ENCODE results near the gene TAOK1. TPM values are rescaled to one million over a fixed set of nuclear protein-coding genes. Genes with fewer than 3 reads are reported as not detected.

TAOK1 gene
- total and polyA plus RNA-seq, 2 of the 13 experiments (the other 11 are each of a cell fraction or from before 2014, with no cell fraction given), result 14.1 to 23.0 TPM

DNA sequence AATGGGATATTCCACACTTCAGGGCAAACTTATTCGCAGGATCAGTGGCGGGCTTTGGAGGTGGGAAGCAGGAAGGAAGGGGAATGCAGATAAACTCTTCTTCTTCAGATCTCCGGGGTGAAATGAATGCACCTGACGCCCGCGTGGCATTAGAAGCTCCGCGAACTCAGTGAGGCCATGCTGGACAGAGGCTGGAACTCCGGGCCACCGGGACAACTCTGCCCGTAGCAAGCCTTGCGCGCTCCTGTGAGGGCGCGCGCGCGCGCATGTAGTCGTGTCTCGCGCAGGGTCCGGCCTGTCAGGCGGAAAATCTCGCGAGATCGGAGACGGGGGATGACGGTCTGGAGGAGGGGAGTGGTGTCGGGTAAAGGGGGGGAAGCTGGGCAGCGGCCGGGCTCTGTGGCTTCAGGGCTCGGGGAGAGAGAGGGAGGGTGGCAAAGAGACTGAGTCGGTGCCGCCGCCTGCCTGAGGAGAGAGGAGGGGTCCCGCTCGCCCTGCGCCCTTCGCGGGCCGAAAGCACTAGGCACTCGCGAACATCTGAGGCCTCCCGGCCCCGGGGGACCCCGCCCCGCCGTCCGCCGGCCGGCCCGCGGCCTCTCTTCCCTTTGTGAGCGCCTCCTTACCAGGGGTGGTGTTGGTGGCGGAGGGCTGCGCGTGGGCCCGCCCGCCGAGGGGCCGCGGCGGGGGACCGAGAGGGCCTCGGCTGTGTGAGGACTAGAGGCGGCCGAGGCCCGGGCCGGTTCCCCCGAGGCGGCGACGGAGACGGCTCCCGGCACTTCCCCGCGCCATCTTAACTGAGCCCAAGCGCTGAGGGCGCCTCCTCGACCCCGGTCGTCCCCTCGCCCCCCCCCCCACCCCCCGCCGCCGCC is at the start of gene TAOK1 (continued):
- TF ChIP-seq ZNF572 (CRISPR knock-in tag; IDR thresholded peaks at IDR 0.05) (no peak), ZNF512 (CRISPR knock-in tag; IDR thresholded peaks at IDR 0.05) (no peak), CBX1 (IDR thresholded peaks at IDR 0.05; ENCODE audit: low read depth) (no peak), MED13 (CRISPR knock-in tag; IDR thresholded peaks at IDR 0.05) (no peak), JDP2 (CRISPR knock-in tag; IDR thresholded peaks at IDR 0.05; ENCODE audit: borderline replicate concordance) (no peak), ZNF598 (CRISPR knock-in tag; IDR thresholded peaks at IDR 0.05; ENCODE audit: borderline replicate concordance) (no peak), YY1 (IDR thresholded peaks at IDR 0.05; ENCODE audit: insufficient read depth, insufficient replicate concordance, low read depth, low read length) (peak; percentile 75), SIX4 (CRISPR knock-in tag; IDR thresholded peaks at IDR 0.05) (no peak), SNAI1 (CRISPR knock-in tag; IDR thresholded peaks at IDR 0.05; ENCODE audit: borderline replicate concordance) (no peak), PITX1 (CRISPR knock-in tag; IDR thresholded peaks at IDR 0.05) (peak; percentile 50; the same call in 1 of the 2 replicates), ZNF766 (CRISPR knock-in tag; IDR thresholded peaks at IDR 0.05; ENCODE audit: borderline replicate concordance) (no peak), CREB1 (IDR thresholded peaks at IDR 0.05) (peak; percentile 81), CREB1 (CRISPR knock-in tag; IDR thresholded peaks at IDR 0.05) (peak; percentile 58), NR2F1 (CRISPR knock-in tag; IDR thresholded peaks at IDR 0.05) (no peak), CEBPB (IDR thresholded peaks at IDR 0.05; ENCODE audit: borderline replicate concordance, low read depth, low read length) (no peak), SRY (CRISPR knock-in tag; IDR thresholded peaks at IDR 0.05) (no peak), RCOR2 (CRISPR knock-in tag; IDR thresholded peaks at IDR 0.05) (no peak), ZNF263 (CRISPR knock-in tag; IDR thresholded peaks at IDR 0.05) (peak; percentile 61), MEF2D (CRISPR knock-in tag; IDR thresholded peaks at IDR 0.05) (peak; percentile 66; the same call in 1 of the 2 replicates), RBM22 (optimal IDR thresholded peaks at IDR 0.05; ENCODE audit: low read length) (no peak)
- TF ChIP-seq, protein P1, sequence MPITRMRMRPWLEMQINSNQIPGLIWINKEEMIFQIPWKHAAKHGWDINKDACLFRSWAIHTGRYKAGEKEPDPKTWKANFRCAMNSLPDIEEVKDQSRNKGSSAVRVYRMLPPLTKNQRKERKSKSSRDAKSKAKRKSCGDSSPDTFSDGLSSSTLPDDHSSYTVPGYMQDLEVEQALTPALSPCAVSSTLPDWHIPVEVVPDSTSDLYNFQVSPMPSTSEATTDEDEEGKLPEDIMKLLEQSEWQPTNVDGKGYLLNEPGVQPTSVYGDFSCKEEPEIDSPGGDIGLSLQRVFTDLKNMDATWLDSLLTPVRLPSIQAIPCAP (CRISPR knock-in tag; IDR thresholded peaks at IDR 0.05; ENCODE audit: low read depth), result no peak
- TF ChIP-seq, protein P2, sequence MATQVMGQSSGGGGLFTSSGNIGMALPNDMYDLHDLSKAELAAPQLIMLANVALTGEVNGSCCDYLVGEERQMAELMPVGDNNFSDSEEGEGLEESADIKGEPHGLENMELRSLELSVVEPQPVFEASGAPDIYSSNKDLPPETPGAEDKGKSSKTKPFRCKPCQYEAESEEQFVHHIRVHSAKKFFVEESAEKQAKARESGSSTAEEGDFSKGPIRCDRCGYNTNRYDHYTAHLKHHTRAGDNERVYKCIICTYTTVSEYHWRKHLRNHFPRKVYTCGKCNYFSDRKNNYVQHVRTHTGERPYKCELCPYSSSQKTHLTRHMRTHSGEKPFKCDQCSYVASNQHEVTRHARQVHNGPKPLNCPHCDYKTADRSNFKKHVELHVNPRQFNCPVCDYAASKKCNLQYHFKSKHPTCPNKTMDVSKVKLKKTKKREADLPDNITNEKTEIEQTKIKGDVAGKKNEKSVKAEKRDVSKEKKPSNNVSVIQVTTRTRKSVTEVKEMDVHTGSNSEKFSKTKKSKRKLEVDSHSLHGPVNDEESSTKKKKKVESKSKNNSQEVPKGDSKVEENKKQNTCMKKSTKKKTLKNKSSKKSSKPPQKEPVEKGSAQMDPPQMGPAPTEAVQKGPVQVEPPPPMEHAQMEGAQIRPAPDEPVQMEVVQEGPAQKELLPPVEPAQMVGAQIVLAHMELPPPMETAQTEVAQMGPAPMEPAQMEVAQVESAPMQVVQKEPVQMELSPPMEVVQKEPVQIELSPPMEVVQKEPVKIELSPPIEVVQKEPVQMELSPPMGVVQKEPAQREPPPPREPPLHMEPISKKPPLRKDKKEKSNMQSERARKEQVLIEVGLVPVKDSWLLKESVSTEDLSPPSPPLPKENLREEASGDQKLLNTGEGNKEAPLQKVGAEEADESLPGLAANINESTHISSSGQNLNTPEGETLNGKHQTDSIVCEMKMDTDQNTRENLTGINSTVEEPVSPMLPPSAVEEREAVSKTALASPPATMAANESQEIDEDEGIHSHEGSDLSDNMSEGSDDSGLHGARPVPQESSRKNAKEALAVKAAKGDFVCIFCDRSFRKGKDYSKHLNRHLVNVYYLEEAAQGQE (IDR thresholded peaks at IDR 0.05; ENCODE audit: borderline replicate concordance in 1 of 2, low read depth in 1 of 2, low read length in 2 of 2), result peak; percentile 47 to 88
- TF ChIP-seq, protein P3, sequence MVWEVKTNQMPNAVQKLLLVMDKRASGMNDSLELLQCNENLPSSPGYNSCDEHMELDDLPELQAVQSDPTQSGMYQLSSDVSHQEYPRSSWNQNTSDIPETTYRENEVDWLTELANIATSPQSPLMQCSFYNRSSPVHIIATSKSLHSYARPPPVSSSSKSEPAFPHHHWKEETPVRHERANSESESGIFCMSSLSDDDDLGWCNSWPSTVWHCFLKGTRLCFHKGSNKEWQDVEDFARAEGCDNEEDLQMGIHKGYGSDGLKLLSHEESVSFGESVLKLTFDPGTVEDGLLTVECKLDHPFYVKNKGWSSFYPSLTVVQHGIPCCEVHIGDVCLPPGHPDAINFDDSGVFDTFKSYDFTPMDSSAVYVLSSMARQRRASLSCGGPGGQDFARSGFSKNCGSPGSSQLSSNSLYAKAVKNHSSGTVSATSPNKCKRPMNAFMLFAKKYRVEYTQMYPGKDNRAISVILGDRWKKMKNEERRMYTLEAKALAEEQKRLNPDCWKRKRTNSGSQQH (CRISPR knock-in tag; IDR thresholded peaks at IDR 0.05; ENCODE audit: low read depth), result no peak

Data from HepG2 (cell line).